PFSK-1 (cell line): ENCODE results near the gene ZNHIT1.

Source experiments
- POLR2AphosphoS5 ChIP-seq: IDR thresholded peaks from 2 replicates; pipeline ENCODE4 v1.6.1; 2012; ENCODE audit warnings: low read depth, mild to moderate bottlenecking, control low read depth, low read length, moderate library complexity
- REST ChIP-seq, 2 experiments: IDR thresholded peaks; 2 replicates each; pipeline versions ENCODE4 v1.6.1 to v1.8.0; 2011 to 2012; ENCODE audit warnings: low read depth in 2 of 2, low read length in 2 of 2, control low read depth in 1 of 2, inconsistent platforms in 1 of 2, mild to moderate bottlenecking in 1 of 2, moderate library complexity in 1 of 2; ENCODE audit not compliant: insufficient read depth in 1 of 2
- SIN3A ChIP-seq: IDR thresholded peaks from 2 replicates; pipeline ENCODE4 v1.6.1; 2012; ENCODE audit warnings: mild to moderate bottlenecking, low read length, moderate library complexity, borderline replicate concordance; ENCODE audit not compliant: insufficient read depth
- TAF1 ChIP-seq: IDR thresholded peaks from 2 replicates; pipeline ENCODE4 v1.6.1; 2012; ENCODE audit warnings: low read length, control low read depth, borderline replicate concordance; ENCODE audit not compliant: insufficient read depth

DNA sequence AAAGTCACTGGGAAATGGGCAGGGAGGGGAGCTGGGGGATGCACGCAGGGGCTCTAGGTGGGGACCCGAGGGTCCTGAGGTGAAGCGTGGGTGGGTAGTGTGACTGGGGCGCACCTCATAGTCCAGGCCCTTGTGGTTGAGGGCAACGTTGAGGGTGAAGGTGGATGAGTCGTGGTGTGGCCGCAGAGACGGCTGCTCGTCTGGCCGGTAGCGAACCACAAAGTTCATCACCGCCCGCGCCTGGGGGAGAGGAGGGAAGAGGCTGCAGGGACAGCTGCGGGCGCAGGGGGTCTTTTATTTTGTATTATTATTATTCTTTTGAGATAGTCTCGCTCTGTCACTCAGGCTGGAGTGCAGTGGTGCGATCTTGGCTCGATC is 11.3 kb upstream of the ZNHIT1 start:
- TF ChIP-seq POLR2AphosphoS5 (no peak), TAF1 (no peak), SIN3A (no peak), REST (IDR thresholded peaks at IDR 0.05; ENCODE audit: insufficient read depth in 1 of 2, low read depth in 2 of 2, low read length in 2 of 2) (no peak)
